SU-DHL-6 (cell line): Measurements from ENCODE around the gene CDH13.

Source experiments
- H2AFZ ChIP-seq: fragments of 200-600 bp; sonication (generic); 2 replicates; pipeline ENCODE4 v1.6.1; 2014; ENCODE audit warnings: low read depth, mild to moderate bottlenecking, moderate library complexity, mixed read lengths, antibody characterized with exemption, low read length; ENCODE audit not compliant: severe bottlenecking
- H3F3A ChIP-seq: fragments of 200-600 bp; shearing (Covaris generic); 2 replicates; pipeline ENCODE4 v1.6.0; 2016; ENCODE audit warnings: antibody characterized with exemption, mild to moderate bottlenecking; ENCODE audit not compliant: insufficient read depth
- H3K27ac ChIP-seq: fragments of 200-600 bp; sonication (generic); 2 replicates; pipeline ENCODE4 v1.5.1; 2016; ENCODE audit warnings: low read depth, mild to moderate bottlenecking, low read length, moderate library complexity, mixed read lengths
- H3K27me3 ChIP-seq: fragments of 200-600 bp; sonication (generic), shearing (Covaris generic); 2 replicates; pipeline ENCODE4 v1.6.0; 2014; ENCODE audit warnings: mild to moderate bottlenecking, low read length
- H3K36me3 ChIP-seq: fragments of 200-600 bp; sonication (generic); 2 replicates; pipeline ENCODE4 v1.6.1; 2014; ENCODE audit warnings: mild to moderate bottlenecking, low read length, mixed read lengths
- H3K4me2 ChIP-seq: fragments of 300-600, 200-600 bp; shearing (Covaris generic), sonication (generic); 2 replicates; pipeline ENCODE4 v1.6.0; 2014; ENCODE audit warnings: low read length, low read depth, mild to moderate bottlenecking; ENCODE audit not compliant: poor library complexity, severe bottlenecking
- H3K4me3 ChIP-seq: fragments of 200-600 bp; sonication (generic); 2 replicates; pipeline ENCODE4 v1.5.1; 2014; ENCODE audit warnings: antibody characterized with exemption, low read length, mild to moderate bottlenecking, mixed read lengths; ENCODE audit not compliant: insufficient read depth, poor library complexity, severe bottlenecking
- H3K79me2 ChIP-seq: fragments of 200-600 bp; sonication (generic); 2 replicates; pipeline ENCODE4 v1.6.1; 2014; ENCODE audit warnings: mild to moderate bottlenecking, low read length, moderate library complexity; ENCODE audit not compliant: insufficient read depth
- H3K9ac ChIP-seq: fragments of 200-600 bp; sonication (generic); 2 replicates; pipeline ENCODE4 v1.7.0; 2014; ENCODE audit warnings: mild to moderate bottlenecking, low read length
- H3K9me2 ChIP-seq: fragments of 200-600 bp; sonication (generic); replicated peaks from 2 replicates; pipeline ENCODE4 v1.6.1; 2014; ENCODE audit warnings: low read length; ENCODE audit not compliant: insufficient read depth
- H3K9me3 ChIP-seq: fragments of 200-600 bp; sonication (generic); 2 replicates; pipeline ENCODE4 v1.6.1; 2014; ENCODE audit warnings: low read length, mixed read lengths; ENCODE audit not compliant: insufficient read depth
- H4K20me1 ChIP-seq: fragments of 200-600 bp; sonication (generic); 2 replicates; pipeline ENCODE4 v1.6.1; 2014; ENCODE audit warnings: low read depth, mild to moderate bottlenecking, antibody characterized with exemption, low read length, moderate library complexity, mixed read lengths
- CTCF ChIP-seq: fragments of 200-600 bp; sonication (generic); IDR thresholded peaks from one replicate; pipeline ENCODE4 v1.5.1; 2017; ENCODE audit warnings: antibody characterized with exemption, mild to moderate bottlenecking, low read length, moderate library complexity; ENCODE audit not compliant: insufficient read depth, poor library complexity, severe bottlenecking
- EZH2phosphoT487 ChIP-seq: fragments of 200-600 bp; sonication (generic), shearing (Covaris generic); conservative IDR thresholded peaks from 2 replicates; pipeline ENCODE4 v1.6.1; 2018; ENCODE audit warnings: mild to moderate bottlenecking, antibody characterized with exemption, low read length, moderate library complexity, mixed read lengths

Gene CDH13

GRCh38 chr16:82936941-82937551 lies 310.3 kb downstream of the CDH13 start:
- no peak overlapping the region for H3K4me2 ChIP-seq
- no peak overlapping the region for H3K9ac ChIP-seq
- no peaks in the 10 kb centered on the region for H4K20me1 ChIP-seq
- no peaks in the 10 kb centered on the region for H3K36me3 ChIP-seq
- no peaks in the 10 kb centered on the region for H3F3A ChIP-seq
- H3K79me2 ChIP-seq: no peaks in the 10 kb centered on the region
- H3K27ac ChIP-seq: no peak overlapping the region
- no peak overlapping the region for H3K4me3 ChIP-seq
- H3K27me3 ChIP-seq: no peaks in the 10 kb centered on the region
- TF ChIP-seq CTCF (no peak), EZH2phosphoT487 (no peak)
- H2AFZ ChIP-seq: no peak overlapping the region
- H3K9me3 ChIP-seq: 0 out of 2 replicates have a peak, but pooled peaks cover 6% of the 10 kb centered on the region
- no peaks in the 10 kb centered on the region for H3K9me2 ChIP-seq

GRCh38 chr16:82937926-82938520 lies 311.3 kb downstream of the CDH13 start:
- no peaks in the 10 kb centered on the region for H3K27me3 ChIP-seq
- no peaks in the 10 kb centered on the region for H3K9me3 ChIP-seq

GRCh38 chr16:82943371-82943770 lies 316.6 kb downstream of the CDH13 start:
- H4K20me1 ChIP-seq: no peaks in the 10 kb centered on the region
- no peak overlapping the region for H3K4me3 ChIP-seq
- no peaks in the 10 kb centered on the region for H3F3A ChIP-seq
- no peaks in the 10 kb centered on the region for H3K9me2 ChIP-seq
- H3K36me3 ChIP-seq: no peaks in the 10 kb centered on the region
- H3K9ac ChIP-seq: no peak overlapping the region
- no peaks in the 10 kb centered on the region for H3K27me3 ChIP-seq
- H3K79me2 ChIP-seq: no peaks in the 10 kb centered on the region
- H2AFZ ChIP-seq: no peak overlapping the region
- TF ChIP-seq CTCF (no peak), EZH2phosphoT487 (no peak)
- no peak overlapping the region for H3K27ac ChIP-seq
- H3K4me2 ChIP-seq: no peak overlapping the region
- no peaks in the 10 kb centered on the region for H3K9me3 ChIP-seq

More at GRCh38 chr16:82937926-82938520, 311.3 kb downstream of the CDH13 start:
- no peak overlapping the region for H2AFZ ChIP-seq
- no peaks in the 10 kb centered on the region for H4K20me1 ChIP-seq
- no peaks in the 10 kb centered on the region for H3F3A ChIP-seq
- TF ChIP-seq EZH2phosphoT487 (no peak), CTCF (no peak)
- no peak overlapping the region for H3K4me3 ChIP-seq
- H3K4me2 ChIP-seq: no peak overlapping the region
- no peak overlapping the region for H3K27ac ChIP-seq
- no peaks in the 10 kb centered on the region for H3K9me2 ChIP-seq
- H3K9ac ChIP-seq: no peak overlapping the region
- H3K36me3 ChIP-seq: no peaks in the 10 kb centered on the region
- H3K79me2 ChIP-seq: no peaks in the 10 kb centered on the region
